ENCODE measurements around the gene TRPM1.

Gene TRPM1

GRCh38 chr15:31101262-31102038 is at the start of gene TRPM1:
Gene TRPM1 (minus strand): TSS chr15:31101725. CDS start chr15:31081355, 20,370 bp downstream.
- DNase-seq (ENCODE audit: insufficient read length, low spot score): no peak

GRCh38 chr15:31150732-31151231 is 49.3 kb upstream of the TRPM1 start:
- FAIRE-seq: no peak
- DNase-seq (ENCODE audit: insufficient read length, low spot score): no peak

More at GRCh38 chr15:31101262-31102038, at the start of gene TRPM1:
- FAIRE-seq: no peak

GRCh38 chr15:31149987-31150386 is 48.5 kb upstream of the TRPM1 start:
- FAIRE-seq (no peak), DNase-seq (ENCODE audit: insufficient read length, low spot score) (no peak)

GRCh38 chr15:31149088-31149505 is 47.6 kb upstream of the TRPM1 start:
- DNase-seq (ENCODE audit: insufficient read length, low spot score) (no peak), FAIRE-seq (no peak)

DNA sequence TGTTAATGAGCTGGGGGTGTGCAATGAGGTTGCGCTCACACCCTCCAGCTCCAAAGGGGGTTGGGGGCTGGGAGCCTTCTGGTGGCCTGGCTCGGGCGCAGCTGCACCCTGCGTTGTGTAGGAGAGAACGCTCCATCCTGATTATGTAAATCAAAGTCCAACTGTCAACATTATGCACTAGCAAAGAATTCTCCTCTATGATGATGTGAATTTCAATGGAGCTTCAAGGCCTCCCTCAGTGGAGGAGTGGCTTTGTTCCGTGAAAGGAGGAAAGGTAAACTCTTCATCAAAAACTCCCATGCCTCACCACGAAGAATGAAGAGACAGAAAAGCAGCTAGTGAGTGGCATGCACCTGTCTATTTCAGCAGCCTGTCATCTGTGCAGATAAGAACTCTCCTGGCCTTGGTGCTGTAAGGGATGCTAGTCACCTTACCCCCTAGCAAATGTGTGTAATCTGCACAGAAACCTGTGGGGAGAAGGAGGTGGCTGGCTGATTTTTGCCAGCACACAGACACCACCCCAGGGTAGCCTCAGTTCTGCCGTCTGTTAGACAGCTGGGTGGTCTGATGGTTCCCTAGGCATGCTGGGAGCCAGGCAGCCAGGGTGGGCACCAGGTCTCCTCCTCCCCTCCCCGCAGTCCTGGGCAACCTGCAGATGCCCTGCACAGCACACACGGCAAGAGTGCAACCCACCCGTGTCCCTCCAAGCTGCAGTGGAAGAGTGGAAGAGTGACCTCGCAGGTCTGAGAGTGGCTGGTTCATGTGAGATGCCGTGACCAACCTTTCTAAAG is 47.0 kb upstream of the TRPM1 start:
- FAIRE-seq (no peak), DNase-seq (ENCODE audit: insufficient read length, low spot score) (no peak)

DNA sequence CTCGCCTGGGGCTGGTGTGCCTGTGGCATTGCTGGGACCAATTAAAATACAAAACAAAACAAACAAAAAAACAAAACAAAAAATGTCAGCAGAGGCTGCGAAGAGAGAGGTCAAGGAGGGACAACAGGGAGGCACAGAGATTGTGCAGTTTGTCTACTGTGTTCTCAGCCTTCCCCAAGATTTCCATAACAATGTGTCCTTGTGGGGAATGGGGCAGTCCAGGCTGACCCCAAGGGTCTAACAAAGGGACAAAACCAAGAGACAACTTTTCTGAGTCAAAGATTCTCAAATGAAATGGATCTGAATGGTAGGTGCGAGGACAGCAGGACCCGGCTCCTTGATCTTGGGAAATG is 46.4 kb upstream of the TRPM1 start:
- FAIRE-seq (no peak), DNase-seq (ENCODE audit: insufficient read length, low spot score) (no peak)

- DNase-seq (ENCODE audit: insufficient read length, low spot score): no peak
- FAIRE-seq: no peak
These were observed 45.9 kb upstream of the TRPM1 start for GRCh38 chr15:31147456-31147855.

DNA sequence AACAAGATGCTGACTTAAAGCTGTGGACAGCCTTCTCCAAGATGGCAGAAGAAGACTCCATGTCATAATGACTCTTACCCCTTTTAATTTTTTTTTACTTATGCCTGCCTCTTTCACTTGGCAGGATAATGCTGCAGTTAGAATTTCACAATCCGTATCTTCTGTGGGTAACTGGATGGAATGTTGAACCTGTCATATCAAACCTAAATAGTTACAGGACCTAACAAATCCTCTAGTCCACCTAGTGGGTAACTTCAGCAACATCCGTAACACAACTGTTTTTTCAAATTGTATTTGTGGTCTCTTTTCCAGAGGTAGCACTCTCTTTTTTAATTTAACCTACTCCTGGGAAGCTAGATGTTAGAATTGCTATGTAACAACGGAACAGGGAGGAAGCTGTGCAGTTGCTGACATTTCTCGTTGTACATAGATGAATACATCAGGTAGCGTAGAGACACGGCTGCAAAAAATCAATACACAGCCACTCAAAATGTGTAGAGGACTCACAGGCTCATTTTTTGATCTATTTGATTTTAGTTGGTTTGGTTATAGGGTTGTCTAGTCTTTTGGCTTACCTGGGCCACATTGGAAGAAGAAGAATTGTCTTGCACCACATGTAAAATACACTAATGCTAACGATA is 43.9 kb upstream of the TRPM1 start:
- DNase-seq (ENCODE audit: insufficient read length, low spot score) (no peak), FAIRE-seq (no peak)

- FAIRE-seq (no peak), DNase-seq (ENCODE audit: insufficient read length, low spot score) (no peak)
These were observed 40.3 kb upstream of the TRPM1 start for GRCh38 chr15:31141792-31142191.

DNA sequence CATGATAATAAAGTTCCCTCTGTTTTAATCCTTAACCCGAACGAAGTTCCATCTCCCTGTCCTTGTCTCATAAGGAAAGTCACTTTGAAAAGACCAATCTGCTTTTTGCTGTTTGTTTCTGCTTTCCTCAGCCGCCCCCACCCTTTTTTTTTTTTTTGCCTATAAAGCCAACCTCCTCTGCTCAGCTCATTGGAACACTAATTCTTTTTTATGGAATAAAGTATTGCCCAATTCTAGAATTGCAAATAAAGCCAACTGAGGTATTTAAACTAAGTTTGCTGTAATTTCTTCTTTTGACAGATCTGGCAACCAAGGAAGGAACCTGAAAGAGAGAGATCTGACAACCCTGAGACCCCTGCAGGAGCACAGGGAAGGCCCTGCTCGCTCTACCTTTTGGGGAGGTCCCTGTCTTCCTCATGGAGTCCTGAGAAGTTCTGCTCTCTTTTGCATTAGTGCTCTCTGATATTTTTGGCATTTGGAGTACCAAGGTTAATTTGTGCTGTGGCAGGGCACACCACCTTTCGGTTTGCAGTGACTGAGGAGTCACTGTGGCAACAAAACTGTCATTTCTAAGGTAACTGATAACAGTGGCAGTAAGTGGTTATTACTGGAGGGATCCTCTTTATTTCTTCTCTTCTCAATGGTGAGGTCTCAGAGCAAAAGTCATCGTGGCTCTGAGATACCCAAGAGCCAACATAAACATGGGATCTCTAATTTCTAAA is 35.2 kb upstream of the TRPM1 start:
- DNase-seq (ENCODE audit: insufficient read length, low spot score): no peak
- FAIRE-seq: no peak

DNA sequence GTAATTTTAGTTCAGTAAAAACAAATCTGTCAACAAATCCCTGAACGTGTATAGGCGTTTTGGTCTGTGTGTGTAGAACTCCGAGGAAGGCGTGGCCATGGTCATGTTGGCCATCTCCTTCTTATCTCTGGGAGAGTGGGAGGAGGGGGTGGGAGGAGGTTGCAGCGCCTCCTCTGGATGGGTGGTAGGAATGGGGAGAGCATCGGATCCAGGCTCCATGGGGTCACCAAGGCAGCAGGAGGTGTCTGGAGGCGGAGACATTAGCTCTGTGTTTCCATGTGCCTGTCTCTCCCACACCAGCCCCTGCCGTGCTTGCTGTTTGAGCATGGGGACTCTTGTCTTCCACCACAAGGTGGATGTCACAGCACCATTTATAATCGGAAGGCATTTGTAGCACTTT is 34.5 kb upstream of the TRPM1 start:
- DNase-seq (ENCODE audit: insufficient read length, low spot score) (no peak), FAIRE-seq (no peak)

GRCh38 chr15:31135523-31135922 is 34.0 kb upstream of the TRPM1 start:
- DNase-seq (ENCODE audit: insufficient read length, low spot score) (no peak), FAIRE-seq (no peak)

DNA sequence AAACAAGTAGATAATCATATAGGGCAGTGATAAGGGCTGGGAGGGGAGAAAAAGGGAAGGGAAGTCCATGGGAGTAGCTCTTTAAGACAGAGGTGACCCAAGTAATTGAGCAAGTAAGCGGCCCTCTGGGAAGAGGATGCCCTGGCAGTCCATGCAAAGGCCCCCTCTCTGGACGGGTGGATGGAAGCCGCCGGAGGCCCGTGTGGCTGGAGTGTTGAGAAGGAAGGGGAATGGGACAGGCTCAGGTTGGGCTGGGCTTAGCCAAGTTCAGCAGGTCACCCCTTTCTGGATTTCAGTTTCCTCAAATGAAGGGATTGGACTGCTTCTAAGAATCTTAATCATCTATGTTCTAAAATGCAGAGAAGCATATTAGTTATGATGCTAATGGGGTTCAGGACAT is 32.4 kb upstream of the TRPM1 start:
- DNase-seq (ENCODE audit: insufficient read length, low spot score) (no peak), FAIRE-seq (no peak)

DNA sequence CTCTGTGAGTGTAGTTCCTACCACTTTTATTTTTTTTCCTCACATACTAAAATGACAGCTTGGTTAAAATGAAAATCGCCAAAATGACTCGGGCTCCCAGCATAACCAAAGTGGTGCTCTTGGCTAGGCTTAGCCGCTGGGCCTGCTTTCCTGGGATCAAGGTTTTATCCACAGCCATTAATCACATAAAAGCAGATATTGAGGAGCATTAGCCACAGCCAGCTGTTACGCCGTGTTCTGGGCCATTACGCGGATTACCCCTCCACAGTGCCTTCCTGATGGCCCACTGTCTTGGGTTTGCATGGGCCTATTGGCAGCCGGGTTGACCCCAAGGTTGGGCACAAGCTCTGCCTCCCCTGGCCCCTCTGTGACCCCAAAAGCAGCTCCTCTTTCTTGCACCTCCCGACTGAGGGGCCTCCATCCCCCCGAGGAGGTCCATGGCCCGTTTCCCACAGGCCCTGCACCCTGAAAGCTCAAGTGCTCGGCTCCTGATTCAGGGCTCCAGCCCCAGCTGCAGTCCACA is 30.4 kb upstream of the TRPM1 start:
- FAIRE-seq: no peak
- DNase-seq (ENCODE audit: insufficient read length, low spot score): no peak

DNA sequence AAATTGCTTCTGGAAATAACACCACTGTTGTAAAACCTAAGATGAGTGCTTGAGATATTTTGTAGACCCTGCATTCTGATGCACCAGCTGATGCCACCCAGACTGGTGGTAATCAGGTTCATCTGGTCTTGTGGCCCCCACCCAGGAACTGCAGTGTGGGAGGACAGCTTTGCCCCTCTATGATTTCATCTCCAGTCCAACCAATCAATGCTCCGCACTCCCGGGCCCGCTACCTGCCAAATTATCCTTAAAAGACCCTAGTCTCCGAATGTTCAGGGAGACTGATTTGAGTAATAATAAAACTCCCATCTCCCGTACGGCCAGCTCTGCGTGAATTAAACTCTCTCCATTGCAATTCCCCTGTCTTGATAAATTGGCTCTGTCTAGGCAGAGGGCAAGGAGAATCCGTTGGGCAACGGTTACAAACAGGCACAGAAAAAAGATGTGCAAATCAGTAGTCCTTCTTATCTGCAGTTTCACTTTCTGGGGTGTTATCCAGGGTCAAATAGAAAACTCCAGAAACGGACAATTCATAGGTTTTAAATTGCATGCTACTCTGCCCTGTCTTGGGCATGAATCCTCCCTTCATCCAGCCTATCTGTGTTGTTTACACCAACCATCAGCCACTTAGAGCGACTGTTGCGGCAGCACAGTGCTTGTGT is 29.2 kb upstream of the TRPM1 start:
- FAIRE-seq (no peak), DNase-seq (ENCODE audit: insufficient read length, low spot score) (no peak)

- DNase-seq (ENCODE audit: insufficient read length, low spot score): no peak
- no peak for FAIRE-seq
These were observed 28.3 kb upstream of the TRPM1 start for GRCh38 chr15:31129769-31130303.

GRCh38 chr15:31128919-31129768 is 27.6 kb upstream of the TRPM1 start:
- FAIRE-seq: peak; percentile 75
- DNase-seq (ENCODE audit: insufficient read length, low spot score): peak; percentile 52

- DNase-seq (ENCODE audit: insufficient read length, low spot score) (no peak), FAIRE-seq (no peak)
These were observed 27.0 kb upstream of the TRPM1 start for GRCh38 chr15:31128477-31128876.
